Gastroesophageal sphincter (tissue), 3 donors: Measurements from ENCODE around the gene ZMIZ1.

ENCODE experiments used
- POLR2A ChIP-seq, 2 donors: fragments of 450-650 bp; IDR thresholded peaks; one replicate each; pipeline ENCODE4 v1.6.1; 2017; ENCODE audit warnings: antibody characterized with exemption in 2 of 2, mild to moderate bottlenecking in 2 of 2, moderate library complexity in 1 of 2
- POLR2AphosphoS5 ChIP-seq: sonication (generic); formaldehyde crosslinking; IDR thresholded peaks from one replicate; pipeline ENCODE4 v1.6.1; 2017; ENCODE audit warnings: antibody characterized with exemption
- TF ChIP-seq, protein P1 (sequence below), 4 experiments: fragments of 200-600 bp in 2 of 4; fragments of 450-650 bp in 2 of 4; sonication (generic) in 1 of 4; IDR thresholded peaks; one replicate each; pipeline ENCODE4 v1.5.1; 2017 to 2019; ENCODE audit warnings: antibody characterized with exemption in 4 of 4, mild to moderate bottlenecking in 2 of 4, moderate library complexity in 2 of 4

DNA sequence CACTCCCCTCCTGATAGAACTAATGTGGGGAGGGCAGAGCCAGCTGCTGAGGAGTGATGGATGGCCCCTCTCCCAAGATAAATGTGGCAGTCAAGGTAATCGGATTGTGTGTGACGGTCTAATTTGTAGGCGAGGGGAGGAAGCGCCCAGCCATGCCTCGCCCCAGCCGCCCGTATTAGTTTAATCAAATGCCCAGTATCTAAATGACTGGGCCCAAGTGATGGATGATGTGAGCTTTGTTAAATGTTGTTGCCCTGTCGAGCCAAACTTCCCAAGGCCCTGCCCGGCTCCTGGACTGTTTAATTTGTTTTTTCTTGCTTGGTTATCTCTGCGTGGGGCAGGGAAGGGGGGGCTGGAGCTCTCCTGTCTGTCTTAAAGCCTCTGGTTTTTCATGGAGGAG lies 190.1 kb downstream of the ZMIZ1 start:
- TF ChIP-seq POLR2AphosphoS5 (no peak), POLR2A (IDR thresholded peaks at IDR 0.05) (no peak)
- TF ChIP-seq, protein P1, sequence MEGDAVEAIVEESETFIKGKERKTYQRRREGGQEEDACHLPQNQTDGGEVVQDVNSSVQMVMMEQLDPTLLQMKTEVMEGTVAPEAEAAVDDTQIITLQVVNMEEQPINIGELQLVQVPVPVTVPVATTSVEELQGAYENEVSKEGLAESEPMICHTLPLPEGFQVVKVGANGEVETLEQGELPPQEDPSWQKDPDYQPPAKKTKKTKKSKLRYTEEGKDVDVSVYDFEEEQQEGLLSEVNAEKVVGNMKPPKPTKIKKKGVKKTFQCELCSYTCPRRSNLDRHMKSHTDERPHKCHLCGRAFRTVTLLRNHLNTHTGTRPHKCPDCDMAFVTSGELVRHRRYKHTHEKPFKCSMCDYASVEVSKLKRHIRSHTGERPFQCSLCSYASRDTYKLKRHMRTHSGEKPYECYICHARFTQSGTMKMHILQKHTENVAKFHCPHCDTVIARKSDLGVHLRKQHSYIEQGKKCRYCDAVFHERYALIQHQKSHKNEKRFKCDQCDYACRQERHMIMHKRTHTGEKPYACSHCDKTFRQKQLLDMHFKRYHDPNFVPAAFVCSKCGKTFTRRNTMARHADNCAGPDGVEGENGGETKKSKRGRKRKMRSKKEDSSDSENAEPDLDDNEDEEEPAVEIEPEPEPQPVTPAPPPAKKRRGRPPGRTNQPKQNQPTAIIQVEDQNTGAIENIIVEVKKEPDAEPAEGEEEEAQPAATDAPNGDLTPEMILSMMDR (IDR thresholded peaks at IDR 0.05) = no peak
